ENCODE results near the gene TTI1. TPM values are rescaled to one million over a fixed set of nuclear protein-coding genes. Genes with fewer than 3 reads are reported as not detected.

Gene TTI1
- total RNA-seq, 1 experiment from 2014 or later = 26.9 TPM

DNA sequence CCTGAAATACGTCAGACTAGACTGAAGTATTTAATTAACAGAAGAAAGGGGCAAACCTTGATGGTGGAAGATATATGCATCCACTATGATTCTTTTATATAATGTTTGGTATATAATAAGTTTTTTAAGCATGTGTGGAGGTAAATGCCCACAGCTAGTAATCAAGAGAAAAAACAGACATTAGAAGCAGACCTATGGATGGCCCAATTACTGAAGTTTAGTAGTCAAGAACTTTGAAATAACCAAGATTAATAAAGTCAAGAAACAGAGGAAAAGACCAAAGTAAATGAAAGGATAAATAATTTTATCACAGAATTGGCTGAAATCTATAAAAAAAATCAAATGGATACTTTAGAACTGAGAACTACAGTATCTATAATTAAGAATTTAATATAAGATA, 15.3 kb downstream of the TTI1 start (continued):
- no peak for TF ChIP-seq EZH2phosphoT487 (IDR thresholded peaks at IDR 0.05; ENCODE audit: borderline replicate concordance)

- ChIA-PET CTCF (no interaction called here), RAD21 (ENCODE audit: low non-redundant PET in 1 of 2, low total read pairs in 2 of 2, uncharacterized antibody in 2 of 2, unreplicated experiment in 2 of 2) (no interaction called here), POLR2A (no interaction called here)
- Histone ChIP-seq H3K36me3 (ENCODE audit: control insufficient read depth in 1 of 2, insufficient read depth in 2 of 2, low read length in 2 of 2) (peaks cover 6 to 76% of the 10 kb centered on the region in 2 experiments), H3K9me2 (ENCODE audit: insufficient read depth) (no peaks in the 10 kb centered on the region), H3K27me3 (ENCODE audit: insufficient read depth, low read length) (no peaks in the 10 kb centered on the region), H3K79me2 (ENCODE audit: insufficient read depth, low read length) (peaks cover 98% of the 10 kb centered on the region), H3K4me2 (ENCODE audit: low read length) (no peak overlapping the region), H4K20me1 (ENCODE audit: insufficient read depth) (peaks cover 7% of the 10 kb centered on the region), H3K4me3 (replicated peaks in 1 of 2; ENCODE audit: low read depth in 1 of 2, low read length in 2 of 2) (no peak overlapping the region), H2AFZ (ENCODE audit: low read depth, low read length, poor library complexity, severe bottlenecking) (no peak overlapping the region), H3K4me1 (ENCODE audit: control insufficient read depth in 1 of 2, insufficient read depth in 2 of 2, low read length in 2 of 2) (no peaks in the 10 kb centered on the region), H3K27ac (ENCODE audit: low read depth, low read length) (no peak overlapping the region), H3K9ac (ENCODE audit: low read length) (no peak overlapping the region), H3K9me3 (ENCODE audit: control insufficient read depth in 1 of 2, insufficient read depth in 1 of 2, low read depth in 1 of 2, low read length in 2 of 2) (peaks cover 5 to 16% of the 10 kb centered on the region in 2 experiments; a peak in 3 of 4 replicates)
- ATAC-seq (no peak), DNase-seq (ENCODE audit: low read depth, low spot score) (no peak)
- no TSS peak for BruUV-seq (replicated peaks)
- intact Hi-C loops (cut with micrococcal nuclease) = no loop called here
- TF ChIP-seq ELF1 (IDR thresholded peaks at IDR 0.05; ENCODE audit: borderline replicate concordance, low read depth) (no peak), SP1 (IDR thresholded peaks at IDR 0.05; ENCODE audit: low read depth) (no peak), EGR1 (IDR thresholded peaks at IDR 0.05; ENCODE audit: low read depth) (no peak), FOSL1 (IDR thresholded peaks at IDR 0.05; ENCODE audit: low read depth) (no peak), POLR2A (IDR thresholded peaks at IDR 0.05; ENCODE audit: borderline replicate concordance, extremely low read depth, insufficient read depth, insufficient read length) (no peak), SRF (IDR thresholded peaks at IDR 0.05; ENCODE audit: low read depth) (no peak), CEBPB (IDR thresholded peaks at IDR 0.05; ENCODE audit: low read depth) (no peak), ZNF274 (IDR thresholded peaks at IDR 0.05; ENCODE audit: low read depth, low read length) (no peak), EZH2 (IDR thresholded peaks at IDR 0.05) (no peak), YY1 (IDR thresholded peaks at IDR 0.05; ENCODE audit: extremely low read depth, insufficient replicate concordance, low read depth, low read length) (no peak), ZFX (IDR thresholded peaks at IDR 0.05) (no peak)
- TF ChIP-seq, protein P1, sequence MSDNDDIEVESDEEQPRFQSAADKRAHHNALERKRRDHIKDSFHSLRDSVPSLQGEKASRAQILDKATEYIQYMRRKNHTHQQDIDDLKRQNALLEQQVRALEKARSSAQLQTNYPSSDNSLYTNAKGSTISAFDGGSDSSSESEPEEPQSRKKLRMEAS (IDR thresholded peaks at IDR 0.05) = no peak
Observed at GRCh38 chr20:38013887-38014286, 19.4 kb downstream of the TTI1 start.
